Measurements from ENCODE around the gene ELL2. TPM values are rescaled to one million over a fixed set of nuclear protein-coding genes. Genes with fewer than 3 reads are reported as not detected.

Gene ELL2
- total and polyA plus RNA-seq, 7 donors: 6.7 to 35.3 (median 26.6) TPM

DNA sequence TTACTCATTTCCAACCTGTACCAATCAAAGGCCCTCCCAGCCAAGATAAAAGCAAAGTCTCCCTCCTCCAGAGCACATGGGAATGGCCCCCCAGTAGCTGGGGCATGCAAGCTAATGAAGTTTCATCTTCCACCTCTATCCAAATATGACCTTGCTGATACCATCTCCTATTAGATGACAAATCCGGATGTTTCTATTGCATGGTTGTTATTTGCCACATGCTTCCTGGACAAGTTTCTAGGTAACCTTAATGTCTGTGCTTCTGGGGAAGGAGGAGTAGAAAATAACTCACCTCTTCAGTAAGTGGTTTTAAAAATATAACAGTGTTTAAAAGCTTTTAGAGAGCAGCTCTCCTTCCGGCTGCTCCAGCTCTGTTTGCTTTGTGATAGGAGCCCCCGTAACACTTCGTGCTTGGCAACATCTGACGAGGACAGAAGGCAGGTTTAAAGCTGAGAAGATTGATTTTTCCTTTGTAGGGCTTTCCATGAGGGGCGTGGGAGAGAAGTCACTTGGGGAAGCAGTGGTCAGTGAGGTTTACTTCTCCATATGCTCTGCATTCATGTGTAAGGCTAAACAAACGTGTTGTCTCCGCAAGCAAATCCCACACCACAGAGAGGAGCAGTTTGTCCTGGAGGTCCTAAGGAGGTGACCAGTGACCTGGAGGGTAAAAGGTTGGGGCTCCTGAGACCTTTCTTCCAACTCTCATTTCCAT is 98.8 kb downstream of the ELL2 start:
- Histone ChIP-seq H3K9me3 (no peaks in the 10 kb centered on the region), H3K4me1 (peaks cover 0 to 27% (median 16%) of the 10 kb centered on the region in 4 donors), H3K36me3 (no peaks in the 10 kb centered on the region), H3K27ac (peak overlapping the region; percentile 34 to 58 (median 45)), H3K27me3 (no peaks in the 10 kb centered on the region), H3K4me3 (no peak overlapping the region)
- WGBS, 2 donors: 77 to 83% methylated on average over 8 of the region's 8 CpGs
- DNase-seq: no peak
- no peak for TF ChIP-seq POLR2A (IDR thresholded peaks at IDR 0.05)
- TF ChIP-seq POLR2AphosphoS5 (IDR thresholded peaks at IDR 0.05): no peak
- TF ChIP-seq EP300 (IDR thresholded peaks at IDR 0.05): no peak
- TF ChIP-seq, protein P1, sequence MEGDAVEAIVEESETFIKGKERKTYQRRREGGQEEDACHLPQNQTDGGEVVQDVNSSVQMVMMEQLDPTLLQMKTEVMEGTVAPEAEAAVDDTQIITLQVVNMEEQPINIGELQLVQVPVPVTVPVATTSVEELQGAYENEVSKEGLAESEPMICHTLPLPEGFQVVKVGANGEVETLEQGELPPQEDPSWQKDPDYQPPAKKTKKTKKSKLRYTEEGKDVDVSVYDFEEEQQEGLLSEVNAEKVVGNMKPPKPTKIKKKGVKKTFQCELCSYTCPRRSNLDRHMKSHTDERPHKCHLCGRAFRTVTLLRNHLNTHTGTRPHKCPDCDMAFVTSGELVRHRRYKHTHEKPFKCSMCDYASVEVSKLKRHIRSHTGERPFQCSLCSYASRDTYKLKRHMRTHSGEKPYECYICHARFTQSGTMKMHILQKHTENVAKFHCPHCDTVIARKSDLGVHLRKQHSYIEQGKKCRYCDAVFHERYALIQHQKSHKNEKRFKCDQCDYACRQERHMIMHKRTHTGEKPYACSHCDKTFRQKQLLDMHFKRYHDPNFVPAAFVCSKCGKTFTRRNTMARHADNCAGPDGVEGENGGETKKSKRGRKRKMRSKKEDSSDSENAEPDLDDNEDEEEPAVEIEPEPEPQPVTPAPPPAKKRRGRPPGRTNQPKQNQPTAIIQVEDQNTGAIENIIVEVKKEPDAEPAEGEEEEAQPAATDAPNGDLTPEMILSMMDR (IDR thresholded peaks at IDR 0.05): no peak
- intact Hi-C loops (cut with DNase I): no loop called here

DNA sequence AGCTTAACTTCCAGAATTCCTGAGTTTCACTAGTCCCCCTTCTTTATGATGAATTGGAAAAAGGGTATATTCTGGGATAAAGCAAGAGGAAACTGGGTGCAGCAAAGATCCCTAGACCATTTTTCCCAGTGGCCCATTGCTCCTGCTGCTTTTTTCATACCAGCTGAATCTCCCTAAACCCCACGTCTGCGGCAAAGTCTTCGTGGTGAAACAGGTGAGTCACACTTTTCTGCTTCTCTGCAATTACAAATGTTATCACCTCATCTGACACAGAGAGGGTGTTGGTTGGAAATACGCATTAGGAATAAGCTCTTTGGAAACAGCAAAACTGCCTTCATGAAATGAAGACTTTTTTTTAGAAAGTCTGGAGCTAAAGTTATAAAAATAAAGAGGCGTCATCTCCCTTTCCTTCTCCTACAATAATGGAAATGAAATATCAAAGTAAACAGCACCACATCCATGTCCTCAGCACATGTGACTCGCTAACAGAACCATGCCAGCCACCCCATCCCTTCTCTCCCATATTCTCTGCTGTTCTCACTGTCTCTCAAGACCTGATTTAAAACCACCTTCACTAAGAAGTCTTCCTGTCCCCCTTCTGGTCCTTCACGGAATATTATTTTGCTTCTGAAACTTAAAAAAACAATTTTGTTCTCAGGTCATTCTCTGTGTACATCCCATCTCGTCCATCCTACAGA is 99.6 kb downstream of the ELL2 start:
- Histone ChIP-seq H3K9me3 (no peaks in the 10 kb centered on the region), H3K36me3 (no peaks in the 10 kb centered on the region), H3K4me3 (no peak overlapping the region), H3K27ac (peak overlapping the region; percentile 4 to 58 (median 24)), H3K27me3 (no peaks in the 10 kb centered on the region), H3K4me1 (peaks cover 0 to 31% (median 22%) of the 10 kb centered on the region in 4 donors)
- no peak for TF ChIP-seq EP300 (IDR thresholded peaks at IDR 0.05)
- TF ChIP-seq, protein P1 (IDR thresholded peaks at IDR 0.05): no peak
- TF ChIP-seq POLR2A (IDR thresholded peaks at IDR 0.05): no peak
- TF ChIP-seq POLR2AphosphoS5 (IDR thresholded peaks at IDR 0.05): no peak
- intact Hi-C loops (cut with DNase I): no loop called here
- no peak for DNase-seq
- 77 to 82% methylated on average over 8 of the region's 8 CpGs for WGBS, 2 donors

DNA sequence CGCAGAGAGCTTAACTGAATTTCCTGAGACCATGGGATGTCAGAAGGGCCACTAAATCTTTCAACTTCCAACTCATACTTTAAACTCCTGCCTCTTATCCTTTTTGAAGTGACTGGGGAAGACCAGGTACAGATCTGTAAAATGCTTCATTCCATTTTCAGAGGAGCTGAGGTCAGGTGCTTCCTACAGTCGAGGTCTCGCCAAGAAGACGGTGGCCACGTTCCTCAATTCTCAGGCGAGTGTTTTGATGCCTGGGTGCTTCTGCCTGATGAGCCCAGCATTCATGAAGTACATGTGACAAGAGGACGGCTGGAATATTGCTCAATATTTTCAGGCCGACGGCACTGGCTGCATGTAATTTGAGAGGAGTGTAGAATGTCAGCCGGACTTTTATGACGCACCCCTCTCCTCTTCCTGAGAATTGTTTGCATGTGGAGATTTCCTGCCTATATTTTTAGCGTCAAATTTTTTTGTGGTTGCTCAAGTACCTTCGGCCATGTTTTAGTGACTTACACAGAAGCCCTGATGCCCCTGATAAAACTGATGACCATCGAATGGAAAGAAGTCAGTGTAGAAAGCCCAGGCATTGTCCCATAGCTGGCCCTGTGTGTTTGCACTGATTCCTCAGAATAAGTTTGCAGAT is 100.3 kb downstream of the ELL2 start:
- no peaks in the 10 kb centered on the region for H3K36me3 ChIP-seq
- H3K27ac ChIP-seq: peak overlapping the region; percentile 22 to 58 (median 36)
- H3K4me3 ChIP-seq: no peak overlapping the region
- H3K27me3 ChIP-seq: no peaks in the 10 kb centered on the region
- WGBS, 2 donors: 31 to 76% methylated on average over 14 of the region's 14 CpGs
- peaks cover 0 to 31% (median 23%) of the 10 kb centered on the region in 4 donors for H3K4me1 ChIP-seq
- DNase-seq: peak; percentile 92
- no peaks in the 10 kb centered on the region for H3K9me3 ChIP-seq
- intact Hi-C loops (cut with DNase I): no loop called here
- TF ChIP-seq, protein P1 (IDR thresholded peaks at IDR 0.05): no peak
- TF ChIP-seq EP300 (IDR thresholded peaks at IDR 0.05) (peak in 2 of 4 donors; percentile 53 to 77), POLR2AphosphoS5 (IDR thresholded peaks at IDR 0.05) (peak; percentile 32 to 84 (median 48)), POLR2A (IDR thresholded peaks at IDR 0.05) (no peak)

DNA sequence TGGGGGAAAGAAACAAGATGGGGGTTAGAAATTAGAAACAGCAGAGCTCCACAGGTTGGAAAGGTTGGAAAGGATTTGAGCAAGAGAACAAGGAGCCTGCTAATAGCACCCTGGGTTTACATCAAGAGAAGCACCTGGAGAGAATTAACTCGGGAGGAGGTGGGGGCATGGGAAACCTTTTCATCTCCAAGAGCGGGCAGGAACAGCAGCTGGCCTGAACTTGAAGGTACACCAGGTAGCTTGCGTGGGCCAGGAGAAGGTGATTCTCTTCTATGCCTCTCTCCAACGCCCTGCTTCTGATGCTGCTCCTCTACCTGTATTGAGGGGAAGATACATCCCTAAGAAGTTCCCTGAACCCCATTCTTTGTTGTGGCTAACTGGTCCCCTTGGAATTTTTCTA is 102.0 kb downstream of the ELL2 start:
- Histone ChIP-seq H3K27me3 (no peaks in the 10 kb centered on the region), H3K27ac (peak overlapping the region; percentile 72 to 83 (median 80)), H3K4me3 (no peak overlapping the region), H3K9me3 (no peaks in the 10 kb centered on the region), H3K36me3 (no peaks in the 10 kb centered on the region), H3K4me1 (peaks cover 0 to 31% (median 23%) of the 10 kb centered on the region in 4 donors)
- TF ChIP-seq POLR2AphosphoS5 (IDR thresholded peaks at IDR 0.05) (no peak), EP300 (IDR thresholded peaks at IDR 0.05) (no peak), POLR2A (IDR thresholded peaks at IDR 0.05) (no peak)
- TF ChIP-seq, protein P1 (IDR thresholded peaks at IDR 0.05): no peak
- intact Hi-C loops (cut with DNase I): loop anchor here (2.0 to 5.0 kb wide), 2 partner anchors 101 to 743 kb away; partner anchors contain the start of gene ELL2
- DNase-seq: no peak
- WGBS, 2 donors: 90 to 95% methylated on average over 4 of the region's 4 CpGs

Data from sigmoid colon (tissue), 7 donors.